Right lobe of liver (tissue), 4 donors: Measurements from ENCODE around the gene OR5AR1.

Experiments used
- POLR2A ChIP-seq: fragments of 450-650 bp; IDR thresholded peaks from one replicate; pipeline ENCODE4 v1.6.1; 2017; ENCODE audit warnings: antibody characterized with exemption, mild to moderate bottlenecking
- TF ChIP-seq, protein P1 (sequence below), 4 donors: fragments of 200-600 bp in 3 of 4; fragments of 450-650 bp in 1 of 4; IDR thresholded peaks; one replicate each; pipeline versions ENCODE4 v1.5.1 to v1.8.0; 2016 to 2022; ENCODE audit warnings: antibody characterized with exemption in 4 of 4, mild to moderate bottlenecking in 2 of 4
- donor health status: DM: no; HTN: no; CAD: no.
- donor health status: DM: no; HTN: no; CAD: no.
- donor health status: DM: no; HTN: yes; CAD: no.

DNA sequence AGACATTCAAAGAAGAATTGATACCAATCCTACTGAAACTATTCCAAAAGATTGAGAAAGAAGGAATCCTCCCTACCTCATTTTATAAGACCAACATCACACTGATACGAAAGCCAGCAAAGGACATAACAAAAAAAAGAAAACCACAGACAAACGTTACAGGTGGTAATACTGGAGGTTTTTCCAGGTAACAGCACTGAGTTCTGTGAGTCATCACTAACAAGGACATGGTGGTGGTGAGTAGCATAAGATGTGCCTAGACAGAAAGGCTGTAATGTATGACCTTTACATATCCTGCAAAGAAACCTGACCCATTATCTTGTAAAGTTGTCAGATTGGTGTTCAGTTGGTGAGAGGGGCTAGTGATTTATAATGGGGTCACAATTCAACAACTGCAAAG, 50.7 kb downstream of the OR5AR1 start:
- TF ChIP-seq POLR2A = no peak
- TF ChIP-seq, protein P1, sequence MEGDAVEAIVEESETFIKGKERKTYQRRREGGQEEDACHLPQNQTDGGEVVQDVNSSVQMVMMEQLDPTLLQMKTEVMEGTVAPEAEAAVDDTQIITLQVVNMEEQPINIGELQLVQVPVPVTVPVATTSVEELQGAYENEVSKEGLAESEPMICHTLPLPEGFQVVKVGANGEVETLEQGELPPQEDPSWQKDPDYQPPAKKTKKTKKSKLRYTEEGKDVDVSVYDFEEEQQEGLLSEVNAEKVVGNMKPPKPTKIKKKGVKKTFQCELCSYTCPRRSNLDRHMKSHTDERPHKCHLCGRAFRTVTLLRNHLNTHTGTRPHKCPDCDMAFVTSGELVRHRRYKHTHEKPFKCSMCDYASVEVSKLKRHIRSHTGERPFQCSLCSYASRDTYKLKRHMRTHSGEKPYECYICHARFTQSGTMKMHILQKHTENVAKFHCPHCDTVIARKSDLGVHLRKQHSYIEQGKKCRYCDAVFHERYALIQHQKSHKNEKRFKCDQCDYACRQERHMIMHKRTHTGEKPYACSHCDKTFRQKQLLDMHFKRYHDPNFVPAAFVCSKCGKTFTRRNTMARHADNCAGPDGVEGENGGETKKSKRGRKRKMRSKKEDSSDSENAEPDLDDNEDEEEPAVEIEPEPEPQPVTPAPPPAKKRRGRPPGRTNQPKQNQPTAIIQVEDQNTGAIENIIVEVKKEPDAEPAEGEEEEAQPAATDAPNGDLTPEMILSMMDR (IDR thresholded peaks at IDR 0.05) = no peak
